ENCODE measurements around the gene SOCS6. TPM values are rescaled to one million over a fixed set of nuclear protein-coding genes. Genes with fewer than 3 reads are reported as not detected.

The SOCS6 gene
- total RNA-seq, 4 donors from 2014 or later: 11.5 to 18.2 (median 17.9) TPM

DNA sequence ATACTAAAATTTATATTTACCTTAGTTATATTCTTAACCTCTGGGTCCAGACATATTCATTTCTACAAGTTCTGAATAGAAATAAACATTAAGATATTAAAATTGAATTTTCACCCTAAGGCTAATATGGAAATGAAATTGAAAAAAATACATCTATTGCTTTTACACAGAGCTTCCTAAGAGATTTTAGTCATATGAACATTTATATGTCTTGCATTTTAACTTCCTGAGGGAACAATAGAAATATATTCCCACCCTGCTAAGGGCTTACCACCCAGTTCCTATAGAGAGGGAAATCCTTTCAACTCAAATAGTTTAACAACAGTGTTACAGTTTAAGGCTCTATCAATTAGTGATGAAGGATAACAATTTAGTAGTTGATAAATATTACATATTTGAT lies 60.5 kb downstream of the SOCS6 start:
- TF ChIP-seq, protein P1, sequence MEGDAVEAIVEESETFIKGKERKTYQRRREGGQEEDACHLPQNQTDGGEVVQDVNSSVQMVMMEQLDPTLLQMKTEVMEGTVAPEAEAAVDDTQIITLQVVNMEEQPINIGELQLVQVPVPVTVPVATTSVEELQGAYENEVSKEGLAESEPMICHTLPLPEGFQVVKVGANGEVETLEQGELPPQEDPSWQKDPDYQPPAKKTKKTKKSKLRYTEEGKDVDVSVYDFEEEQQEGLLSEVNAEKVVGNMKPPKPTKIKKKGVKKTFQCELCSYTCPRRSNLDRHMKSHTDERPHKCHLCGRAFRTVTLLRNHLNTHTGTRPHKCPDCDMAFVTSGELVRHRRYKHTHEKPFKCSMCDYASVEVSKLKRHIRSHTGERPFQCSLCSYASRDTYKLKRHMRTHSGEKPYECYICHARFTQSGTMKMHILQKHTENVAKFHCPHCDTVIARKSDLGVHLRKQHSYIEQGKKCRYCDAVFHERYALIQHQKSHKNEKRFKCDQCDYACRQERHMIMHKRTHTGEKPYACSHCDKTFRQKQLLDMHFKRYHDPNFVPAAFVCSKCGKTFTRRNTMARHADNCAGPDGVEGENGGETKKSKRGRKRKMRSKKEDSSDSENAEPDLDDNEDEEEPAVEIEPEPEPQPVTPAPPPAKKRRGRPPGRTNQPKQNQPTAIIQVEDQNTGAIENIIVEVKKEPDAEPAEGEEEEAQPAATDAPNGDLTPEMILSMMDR (IDR thresholded peaks at IDR 0.05; ENCODE audit: low read depth): no peak

DNA sequence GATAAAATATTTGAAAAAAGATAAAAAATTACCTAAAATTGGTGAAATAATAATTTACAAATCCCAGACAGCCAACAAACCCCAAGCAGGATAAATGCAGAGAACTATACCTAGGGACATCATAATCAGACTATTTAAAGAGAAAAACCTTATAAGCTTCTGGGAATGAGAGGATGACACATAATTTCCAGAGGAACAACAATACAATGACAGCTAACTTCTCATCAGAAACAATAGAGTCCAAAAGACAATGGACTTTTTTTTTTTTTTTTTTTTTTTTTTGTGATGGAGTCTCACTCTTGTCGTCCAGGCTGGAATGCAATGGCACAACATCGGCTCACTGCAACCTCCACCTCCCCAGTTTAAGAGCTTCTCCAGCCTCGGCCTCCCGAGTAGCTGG lies 65.2 kb downstream of the SOCS6 start:
- TF ChIP-seq, protein P1 (IDR thresholded peaks at IDR 0.05; ENCODE audit: low read depth): no peak

DNA sequence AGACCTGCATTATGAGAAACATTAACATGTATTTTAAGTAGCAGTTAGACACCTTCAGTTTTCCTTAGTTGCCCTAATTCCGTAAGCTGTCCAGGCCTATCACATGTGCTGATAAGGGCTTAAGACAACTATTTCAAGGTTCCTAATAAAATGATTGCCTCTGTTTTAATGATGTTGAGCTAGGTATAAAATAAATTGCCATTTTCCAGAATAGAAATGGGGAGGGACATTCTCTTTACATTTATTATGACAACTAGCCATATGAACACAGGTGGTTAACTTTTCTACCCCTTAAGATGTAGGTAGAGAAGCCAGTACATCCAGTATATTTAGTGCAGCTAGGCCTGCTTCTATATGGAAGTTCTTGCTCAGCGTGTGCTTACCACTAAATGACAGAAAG lies 65.9 kb downstream of the SOCS6 start:
- TF ChIP-seq, protein P1 (IDR thresholded peaks at IDR 0.05; ENCODE audit: low read depth): no peak

DNA sequence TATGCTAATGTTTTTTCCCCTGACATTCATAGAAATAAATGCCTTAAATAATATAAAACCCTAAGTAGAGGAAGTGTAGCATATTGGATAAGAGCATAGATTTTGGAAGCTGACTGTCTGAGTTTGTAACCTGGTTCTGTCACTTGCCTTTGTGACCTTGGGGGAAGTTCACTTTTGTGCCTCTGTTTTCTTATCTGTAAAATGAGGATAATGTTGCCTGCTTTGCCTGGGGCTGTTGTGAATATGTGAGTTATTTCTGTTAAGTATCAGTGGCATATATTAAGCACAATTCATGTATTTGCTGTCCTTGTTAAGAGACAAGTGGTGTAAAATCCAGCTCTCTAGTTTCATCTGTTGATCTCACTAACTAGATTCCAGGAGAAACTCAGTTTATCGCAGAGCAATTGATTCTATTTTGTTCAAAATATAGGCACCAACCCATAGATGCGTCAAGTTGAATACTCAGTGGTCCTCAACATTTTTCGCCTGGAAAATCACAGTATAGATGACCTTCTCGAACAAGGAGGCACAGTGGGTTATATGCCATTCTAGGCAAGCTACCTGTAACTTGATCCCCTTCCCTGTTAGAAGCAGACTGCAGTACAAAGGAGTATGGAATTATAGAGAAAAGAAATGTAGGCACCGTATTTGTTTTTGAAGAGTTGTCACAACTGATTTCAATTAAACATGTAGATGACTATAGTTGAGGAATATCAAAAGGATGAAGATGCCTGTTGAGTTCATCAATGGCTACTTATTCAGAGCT lies 67.0 kb downstream of the SOCS6 start:
- TF ChIP-seq, protein P1 (IDR thresholded peaks at IDR 0.05; ENCODE audit: low read depth): no peak

DNA sequence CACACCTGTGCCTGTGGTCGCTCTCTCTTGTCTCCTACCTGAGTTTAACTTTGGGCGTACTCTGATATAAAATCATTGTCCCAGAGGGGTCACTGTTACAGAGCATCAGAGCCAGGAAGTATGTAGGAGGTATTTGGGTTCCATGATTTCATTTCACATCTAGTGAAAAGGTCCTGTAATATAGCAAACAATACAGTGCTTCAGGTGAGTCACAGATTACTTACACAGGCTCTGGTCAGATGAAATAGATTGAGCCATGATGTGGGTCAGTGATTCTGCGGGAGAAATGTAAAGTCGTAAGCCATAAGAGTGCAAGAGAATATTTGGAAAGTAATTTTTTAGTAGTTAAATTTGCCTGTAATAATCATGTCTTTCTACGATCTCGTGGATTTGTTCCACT lies 70.2 kb downstream of the SOCS6 start:
- TF ChIP-seq, protein P1 (IDR thresholded peaks at IDR 0.05; ENCODE audit: low read depth): no peak

DNA sequence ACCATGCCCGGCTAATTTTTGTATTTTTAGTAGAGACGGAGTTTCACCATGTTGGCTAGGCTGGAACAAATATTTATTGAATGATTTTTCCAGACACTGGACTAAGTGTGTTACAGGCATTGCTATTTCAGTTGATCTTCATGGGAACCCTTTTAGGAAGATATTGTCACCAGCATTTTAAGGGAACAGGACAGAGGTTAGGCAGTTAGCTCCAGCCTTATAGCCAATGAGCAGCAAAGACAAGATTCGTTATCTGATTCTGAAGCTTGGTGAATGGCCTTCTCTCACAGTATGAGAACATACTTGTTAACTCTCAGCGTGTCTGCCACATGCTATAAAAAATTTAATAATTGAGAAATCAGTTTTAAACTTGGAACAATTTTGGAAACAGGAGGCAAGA lies 73.4 kb downstream of the SOCS6 start:
- TF ChIP-seq, protein P1 (IDR thresholded peaks at IDR 0.05; ENCODE audit: low read depth): no peak

DNA sequence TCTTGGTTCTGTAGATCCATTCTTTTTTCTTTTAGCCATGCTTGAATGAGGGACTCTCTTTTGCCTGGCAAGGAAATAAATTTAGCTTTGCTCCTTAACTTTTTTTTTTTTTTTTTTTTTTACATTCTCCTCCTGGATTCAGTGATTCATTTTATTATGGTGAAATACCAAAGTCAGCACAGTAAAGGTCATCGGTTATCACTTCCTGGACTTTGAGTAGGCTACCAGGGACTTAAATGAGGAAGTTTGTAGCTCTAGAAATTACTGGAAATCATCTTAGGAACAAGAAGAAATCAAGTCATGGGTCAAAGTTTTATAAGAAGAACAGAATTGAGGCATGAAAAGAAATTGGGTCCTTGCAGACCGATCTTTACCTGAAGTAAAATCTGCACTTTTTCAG lies 75.0 kb downstream of the SOCS6 start:
- TF ChIP-seq, protein P1 (IDR thresholded peaks at IDR 0.05; ENCODE audit: low read depth): no peak
